Lower leg skin (tissue), 3 donors: ENCODE measurements around the gene DLG2.

Source experiments
- POLR2A ChIP-seq, 2 donors: fragments of 450-650 bp; IDR thresholded peaks; one replicate each; pipeline ENCODE4 v1.6.1; 2016 to 2017; ENCODE audit warnings: antibody characterized with exemption in 2 of 2, mild to moderate bottlenecking in 1 of 2, moderate library complexity in 1 of 2
- TF ChIP-seq, protein P1 (sequence below), 3 donors: fragments of 450-650 bp; IDR thresholded peaks; one replicate each; pipeline ENCODE4 v1.5.1; 2016; ENCODE audit warnings: antibody characterized with exemption in 3 of 3, mild to moderate bottlenecking in 3 of 3, moderate library complexity in 2 of 3

- TF ChIP-seq, protein P1, sequence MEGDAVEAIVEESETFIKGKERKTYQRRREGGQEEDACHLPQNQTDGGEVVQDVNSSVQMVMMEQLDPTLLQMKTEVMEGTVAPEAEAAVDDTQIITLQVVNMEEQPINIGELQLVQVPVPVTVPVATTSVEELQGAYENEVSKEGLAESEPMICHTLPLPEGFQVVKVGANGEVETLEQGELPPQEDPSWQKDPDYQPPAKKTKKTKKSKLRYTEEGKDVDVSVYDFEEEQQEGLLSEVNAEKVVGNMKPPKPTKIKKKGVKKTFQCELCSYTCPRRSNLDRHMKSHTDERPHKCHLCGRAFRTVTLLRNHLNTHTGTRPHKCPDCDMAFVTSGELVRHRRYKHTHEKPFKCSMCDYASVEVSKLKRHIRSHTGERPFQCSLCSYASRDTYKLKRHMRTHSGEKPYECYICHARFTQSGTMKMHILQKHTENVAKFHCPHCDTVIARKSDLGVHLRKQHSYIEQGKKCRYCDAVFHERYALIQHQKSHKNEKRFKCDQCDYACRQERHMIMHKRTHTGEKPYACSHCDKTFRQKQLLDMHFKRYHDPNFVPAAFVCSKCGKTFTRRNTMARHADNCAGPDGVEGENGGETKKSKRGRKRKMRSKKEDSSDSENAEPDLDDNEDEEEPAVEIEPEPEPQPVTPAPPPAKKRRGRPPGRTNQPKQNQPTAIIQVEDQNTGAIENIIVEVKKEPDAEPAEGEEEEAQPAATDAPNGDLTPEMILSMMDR (IDR thresholded peaks at IDR 0.05) = no peak
- no peak for TF ChIP-seq POLR2A (IDR thresholded peaks at IDR 0.05)
These were observed 1935.6 kb downstream of the DLG2 start for GRCh38 chr11:83691451-83691950.
